GM12878 (cell line): ENCODE measurements around the gene WDR18. TPM values are rescaled to one million over a fixed set of nuclear protein-coding genes. Genes with fewer than 3 reads are reported as not detected.
A peak's percentile ranks its signal among the peaks of the same experiment; 100 is the strongest.

Experiments used
- ATAC-seq: fragments of 200-7000 bp; cut with Tn5 transposase; 3 replicates; pipeline ENCODE4 v1.9.1; 2020; ENCODE audit warnings: mild to moderate bottlenecking, moderate library complexity
- BruUV-seq: library from RNA; stranded (reverse); fragments of 400-500 nt; replicated peaks from 2 replicates; lab custom pipeline; 2021; lab: Mats Ljungman, UMichigan
- CTCF ChIA-PET: fragments of 300-600 bp; sonication (Branson Sonifier 250); formaldehyde crosslinking; extraction: SDS; loops from one replicate; lab custom pipeline; 2021; ENCODE audit warnings: inconsistent platforms; lab: Yijun Ruan, JAX
- POLR2A ChIA-PET: fragments of 350-600 bp; formaldehyde crosslinking; extraction: SDS; loops from one replicate; lab custom pipeline; 2021; ENCODE audit warnings: inconsistent platforms; lab: Charles Lee
- RAD21 ChIA-PET: fragments of 300-600 bp; sonication (Branson Sonifier 250); formaldehyde crosslinking; loops from one replicate; lab custom pipeline; 2023; ENCODE audit warnings: antibody characterized with exemption; ENCODE audit not compliant: unreplicated experiment; lab: Charles Lee
- SMC1A ChIA-PET: fragments of 300-600 bp; sonication (Branson Sonifier 250); formaldehyde crosslinking; loops from one replicate; lab custom pipeline; 2023; ENCODE audit not compliant: unreplicated experiment, uncharacterized antibody; lab: Charles Lee
- DNase-seq: peaks from one replicate; pipeline ENCODE4 v3.0.0-alpha.2; 2011; ENCODE audit warnings: low read depth, low spot score
- FAIRE-seq: peaks from 3 replicates; lab custom pipeline; 2011; peaks lifted over from hg19 to GRCh38; lab: Jason Lieb, UNC
- H2AFZ ChIP-seq: 2 replicates; pipeline ENCODE4 v1.6.0; 2011; ENCODE audit warnings: low read depth, low read length, control low read depth; ENCODE audit not compliant: control insufficient read depth
- H3K27ac ChIP-seq: 2 replicates; pipeline ENCODE4 v1.5.1; 2011; ENCODE audit warnings: control low read depth; ENCODE audit not compliant: control insufficient read depth, insufficient read depth
- H3K27me3 ChIP-seq, 2 experiments: replicated peaks in 1 of 2; 2 replicates each; pipeline versions ENCODE4 v1.6.0 to v1.6.1; 2011; ENCODE audit warnings: low read length in 1 of 2; ENCODE audit not compliant: control insufficient read depth in 2 of 2, insufficient read depth in 2 of 2
- H3K36me3 ChIP-seq, 2 experiments: 2 replicates each; pipeline ENCODE4 v1.5.1; 2011; ENCODE audit warnings: low read length in 1 of 2; ENCODE audit not compliant: control insufficient read depth in 2 of 2, insufficient read depth in 2 of 2
- H3K4me1 ChIP-seq: 2 replicates; pipeline ENCODE4 v1.6.1; 2011; ENCODE audit warnings: mild to moderate bottlenecking, low read length, moderate library complexity, mixed read lengths; ENCODE audit not compliant: control insufficient read depth, insufficient read depth
- H3K4me2 ChIP-seq: 2 replicates; pipeline ENCODE4 v1.6.0; 2011; ENCODE audit warnings: control low read depth; ENCODE audit not compliant: control insufficient read depth, insufficient read depth
- H3K4me3 ChIP-seq: fragments of 200-600 bp; sonication (generic); 2 replicates; pipeline ENCODE4 v1.5.1; 2016
- H3K79me2 ChIP-seq: 2 replicates; pipeline ENCODE4 v1.6.0; 2011; ENCODE audit warnings: low read length; ENCODE audit not compliant: control insufficient read depth, insufficient read depth
- H3K9ac ChIP-seq: 2 replicates; pipeline ENCODE4 v1.8.0; 2011; ENCODE audit warnings: low read length, control low read depth, mixed read lengths; ENCODE audit not compliant: control insufficient read depth, insufficient read depth
- H3K9me3 ChIP-seq: replicated peaks from 3 replicates; pipeline ENCODE4 v1.5.1; 2011; ENCODE audit warnings: mild to moderate bottlenecking, low read length; ENCODE audit not compliant: control insufficient read depth, insufficient read depth
- H4K20me1 ChIP-seq: 2 replicates; pipeline ENCODE4 v1.6.0; 2011; ENCODE audit not compliant: control insufficient read depth, insufficient read depth
- BHLHE40 ChIP-seq, 2 experiments: fragments of 450-650 bp in 1 of 2; IDR thresholded peaks; 2 replicates each; pipeline ENCODE4 v1.6.1; 2011 to 2017; ENCODE audit warnings: low read depth in 2 of 2, borderline replicate concordance in 1 of 2, improper control_type of control experiment in 1 of 2, low read length in 1 of 2, mild to moderate bottlenecking in 1 of 2
- CEBPB ChIP-seq, 2 experiments: fragments of 150-350 bp in 1 of 2; IDR thresholded peaks; 2 replicates each; pipeline ENCODE4 v1.6.1; 2012 to 2014; ENCODE audit warnings: low read depth in 2 of 2, low read length in 2 of 2, borderline replicate concordance in 1 of 2, inconsistent platforms in 1 of 2
- CHD1 ChIP-seq: IDR thresholded peaks from 2 replicates; pipeline ENCODE4 v1.6.1; 2012; ENCODE audit warnings: low read depth, low read length, improper control_type of control experiment
- ETV6 ChIP-seq, 2 experiments: fragments of 450-650 bp in 1 of 2; IDR thresholded peaks in 1 of 2; conservative IDR thresholded peaks in 1 of 2; 2 replicates each; pipeline ENCODE4 v1.6.1; 2014; ENCODE audit warnings: antibody characterized with exemption in 1 of 2, borderline replicate concordance in 1 of 2, low read depth in 1 of 2, mild to moderate bottlenecking in 1 of 2, moderate library complexity in 1 of 2
- FOS ChIP-seq: IDR thresholded peaks from 3 replicates; pipeline ENCODE4 v1.6.1; 2011; ENCODE audit warnings: borderline replicate concordance; ENCODE audit not compliant: insufficient read length; ENCODE audit errors: extremely low read depth
- IKZF2 ChIP-seq, 2 experiments: fragments of 450-650 bp; IDR thresholded peaks; 2 replicates each; pipeline ENCODE4 v1.6.1; 2017; ENCODE audit warnings: mild to moderate bottlenecking in 2 of 2, moderate library complexity in 2 of 2
- MXI1 ChIP-seq: fragments of 150-350 bp; IDR thresholded peaks from 2 replicates; pipeline ENCODE4 v1.6.1; 2011; ENCODE audit warnings: low read depth, mild to moderate bottlenecking, inconsistent platforms, low read length, improper control_type of control experiment
- MYC ChIP-seq: IDR thresholded peaks from 2 replicates; pipeline ENCODE4 v1.6.1; 2011; ENCODE audit warnings: mild to moderate bottlenecking, low read length, moderate library complexity, inconsistent platforms; ENCODE audit not compliant: insufficient read depth, insufficient replicate concordance, insufficient read length, severe bottlenecking
- NFYA ChIP-seq: IDR thresholded peaks from 2 replicates; pipeline ENCODE4 v1.6.1; 2011; ENCODE audit warnings: low read depth, mild to moderate bottlenecking, low read length, improper control_type of control experiment, borderline replicate concordance
- NR2C1 ChIP-seq: fragments of 450-650 bp; IDR thresholded peaks from 2 replicates; pipeline ENCODE4 v1.6.1; 2017; ENCODE audit warnings: antibody characterized with exemption, mild to moderate bottlenecking, moderate library complexity
- NRF1 ChIP-seq: conservative IDR thresholded peaks from 2 replicates; pipeline ENCODE4 v1.6.1; 2011; ENCODE audit warnings: mild to moderate bottlenecking, low read depth, low read length, improper control_type of control experiment
- PBX3 ChIP-seq: IDR thresholded peaks from 2 replicates; pipeline ENCODE4 v1.6.1; 2011; ENCODE audit warnings: mild to moderate bottlenecking, low read depth, low read length, moderate library complexity; ENCODE audit not compliant: insufficient replicate concordance
- RAD51 ChIP-seq: fragments of 450-650 bp; IDR thresholded peaks from 2 replicates; pipeline ENCODE4 v1.6.1; 2016; ENCODE audit warnings: moderate library complexity, mild to moderate bottlenecking, inconsistent platforms
- REST ChIP-seq: IDR thresholded peaks from 2 replicates; pipeline ENCODE4 v1.6.1; 2012; ENCODE audit warnings: mild to moderate bottlenecking, low read depth, low read length
- SRF ChIP-seq, 2 experiments: IDR thresholded peaks; 2 replicates each; pipeline ENCODE4 v1.6.1; 2011; ENCODE audit warnings: low read depth in 2 of 2, low read length in 2 of 2, mild to moderate bottlenecking in 1 of 2, moderate library complexity in 1 of 2
- TCF3 ChIP-seq: IDR thresholded peaks from 2 replicates; pipeline ENCODE4 v1.6.1; 2012; ENCODE audit warnings: low read depth, mild to moderate bottlenecking, low read length, borderline replicate concordance; ENCODE audit not compliant: insufficient read depth
- WGBS: methylation state at CpG from one replicate; pipeline ENCODE4 v1.1.6; 2016; ENCODE audit warnings: low lambda C conversion rate; ENCODE audit not compliant: insufficient replicate concordance, insufficient coverage; ENCODE audit errors: missing lambda C conversion rate; 5-methylcytosine and 5-hydroxymethylcytosine counted together
- in situ Hi-C: fragments of 300-500 bp; cut with MboI; formaldehyde crosslinking; loops from 9 replicates; pipeline ENCODE4 v1.14.3; 2018; ENCODE audit warnings: mixed read lengths
- intact Hi-C: fragments of 100-400 bp; cut with micrococcal nuclease; formaldehyde crosslinking; loops from one replicate; pipeline ENCODE4 v1.14.2; 2022; ENCODE audit not compliant: unreplicated experiment
- polyA plus RNA-seq, 11 experiments: library from polyadenylated mRNA; depleted of rRNA in 4 of 11; unstranded in 6 of 11; stranded (reverse) in 5 of 11; fragments of >200 nt; fragmentation: Nextera tagmentation in 4 of 11; fragmentation: Illumina TruSeq in 1 of 11; extraction: Ambion mirVana in 4 of 11; extraction: Trizol in 1 of 11; gene quantifications; 1 replicate in 1 of 11; 2 replicates in 10 of 11; pipeline versions ENCODE4 v1.2.1 to v1.2.3, GENCODE V29; 2011 to 2016; ENCODE audit warnings: inconsistent platforms in 2 of 11, missing spikeins in 2 of 11, low read depth in 1 of 11
- total RNA-seq, 4 experiments: library from RNA; depleted of rRNA in 3 of 4; stranded (reverse); fragments of >200 nt in 3 of 4; fragmentation: Illumina TruSeq in 1 of 4; extraction: Trizol in 1 of 4; gene quantifications; 2 replicates each; pipeline versions ENCODE4 v1.2.1 to v1.2.3, GENCODE V29; 2013 to 2021

The WDR18 gene
- total and polyA plus RNA-seq, 10 of the 15 experiments (the other 5 are each of a cell fraction or from before 2014, with no cell fraction given): 3.0 to 206 (median 62.3) TPM

- TF ChIP-seq TCF3: peak; percentile 51; the same call in 1 of the 2 replicates
- TF ChIP-seq FOS: no peak
- TF ChIP-seq BHLHE40 (IDR thresholded peaks at IDR 0.05; ENCODE audit: borderline replicate concordance in 1 of 2, low read depth in 2 of 2, low read length in 1 of 2): peak in 1 of 2 experiments; percentile 38; a peak in 2 of 4 replicates
- no peak for TF ChIP-seq ETV6 (conservative IDR thresholded peaks at IDR 0.05 in 1 of 2, IDR thresholded peaks at IDR 0.05 in 1 of 2; ENCODE audit: borderline replicate concordance in 1 of 2, low read depth in 1 of 2)
- TF ChIP-seq MXI1: no peak
- TF ChIP-seq NRF1: no peak
Observed at GRCh38 chr19:996051-996838, 12.1 kb downstream of the WDR18 start (continued).

- no peak overlapping the region for H2AFZ ChIP-seq
- H3K9ac ChIP-seq: no peak overlapping the region
- H3K4me2 ChIP-seq: no peak overlapping the region
- CTCF ChIA-PET: interaction anchor here (1.2 to 2.6 kb wide), 5 partner anchors 14 to 140 kb away, joined by 3 to 11 read pairs (median 4); partner anchors contain the start of gene WDR18
- H3K9me3 ChIP-seq: no peaks in the 10 kb centered on the region
- in situ Hi-C loops: no loop called here
- DNase-seq (no peak), ATAC-seq (no peak), FAIRE-seq (no peak)
- 10% methylated on average over 6 of the region's 6 CpGs for WGBS
- RAD21 ChIA-PET: interaction anchor here (3.3 kb wide), 1 partner anchor 14 kb away, joined by 11 read pairs; the partner anchor contains the start of gene WDR18
- no TSS peak for BruUV-seq
- H3K27me3 ChIP-seq: peaks cover 3 to 5% of the 10 kb centered on the region in 2 experiments; a peak in 3 of 4 replicates
- no peaks in the 10 kb centered on the region; the same call in 1 of the 2 replicates for H3K4me1 ChIP-seq
- H3K79me2 ChIP-seq: no peaks in the 10 kb centered on the region
- H3K27ac ChIP-seq: no peak overlapping the region
- POLR2A ChIA-PET: interaction anchor here (0.5 to 0.6 kb wide), 2 partner anchors 57 to 237 kb away, joined by 5 read pairs; no protein-coding TSS in a partner anchor
- no peaks in the 10 kb centered on the region for H4K20me1 ChIP-seq
- no peak overlapping the region for H3K4me3 ChIP-seq
- intact Hi-C loops: loop anchor here (5.0 kb wide), 1 partner anchor 136 kb away; no protein-coding TSS in a partner anchor
- no peaks in the 10 kb centered on the region; a peak in 2 of 4 replicates for H3K36me3 ChIP-seq
- SMC1A ChIA-PET: no interaction called here
- TF ChIP-seq MYC (no peak), SRF (IDR thresholded peaks at IDR 0.05; ENCODE audit: low read depth in 2 of 2, low read length in 2 of 2) (no peak), PBX3 (no peak), CEBPB (IDR thresholded peaks at IDR 0.05; ENCODE audit: borderline replicate concordance in 1 of 2, low read depth in 2 of 2, low read length in 2 of 2) (no peak), REST (no peak), IKZF2 (IDR thresholded peaks at IDR 0.05) (no peak), BHLHE40 (IDR thresholded peaks at IDR 0.05; ENCODE audit: borderline replicate concordance in 1 of 2, low read depth in 2 of 2, low read length in 1 of 2) (no peak), NR2C1 (no peak), NFYA (no peak), CHD1 (no peak), RAD51 (no peak)
Observed at GRCh38 chr19:998064-998463, 13.9 kb downstream of the WDR18 start.
